Astrocyte (in vitro differentiated cells and primary cell): Measurements from ENCODE around the gene KATNB1.

ENCODE experiments used
- EZH2 ChIP-seq: IDR thresholded peaks from 2 replicates; pipeline ENCODE4 v1.6.1; 2012; ENCODE audit warnings: mild to moderate bottlenecking, low read length, inconsistent platforms; ENCODE audit not compliant: insufficient read depth
- TF ChIP-seq, protein P1 (sequence below): IDR thresholded peaks from 2 replicates; pipeline ENCODE4 v1.5.1; 2011; ENCODE audit warnings: low read depth, mild to moderate bottlenecking, inconsistent platforms, low read length, moderate library complexity; ENCODE audit not compliant: insufficient read depth

DNA sequence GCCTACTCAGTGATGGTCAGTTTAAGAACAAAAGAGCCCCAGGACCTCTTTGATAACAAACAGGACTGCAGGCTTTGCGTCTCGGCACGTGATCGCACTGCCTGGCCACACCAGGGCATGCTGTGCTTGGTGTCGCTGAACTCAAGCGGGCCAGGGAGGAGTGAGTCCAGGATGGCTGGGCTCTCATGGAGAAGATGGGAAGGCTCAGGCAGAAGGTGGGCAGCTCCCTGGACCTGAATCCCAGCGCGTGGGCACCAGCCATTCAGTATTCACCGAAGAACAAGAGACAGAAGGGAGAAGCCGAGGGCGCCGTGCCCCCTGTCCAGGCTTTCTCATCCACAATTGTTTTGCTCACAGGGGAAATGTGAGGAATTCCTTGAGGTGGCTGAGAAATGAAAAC lies 11.9 kb downstream of the KATNB1 start:
- TF ChIP-seq, protein P1, sequence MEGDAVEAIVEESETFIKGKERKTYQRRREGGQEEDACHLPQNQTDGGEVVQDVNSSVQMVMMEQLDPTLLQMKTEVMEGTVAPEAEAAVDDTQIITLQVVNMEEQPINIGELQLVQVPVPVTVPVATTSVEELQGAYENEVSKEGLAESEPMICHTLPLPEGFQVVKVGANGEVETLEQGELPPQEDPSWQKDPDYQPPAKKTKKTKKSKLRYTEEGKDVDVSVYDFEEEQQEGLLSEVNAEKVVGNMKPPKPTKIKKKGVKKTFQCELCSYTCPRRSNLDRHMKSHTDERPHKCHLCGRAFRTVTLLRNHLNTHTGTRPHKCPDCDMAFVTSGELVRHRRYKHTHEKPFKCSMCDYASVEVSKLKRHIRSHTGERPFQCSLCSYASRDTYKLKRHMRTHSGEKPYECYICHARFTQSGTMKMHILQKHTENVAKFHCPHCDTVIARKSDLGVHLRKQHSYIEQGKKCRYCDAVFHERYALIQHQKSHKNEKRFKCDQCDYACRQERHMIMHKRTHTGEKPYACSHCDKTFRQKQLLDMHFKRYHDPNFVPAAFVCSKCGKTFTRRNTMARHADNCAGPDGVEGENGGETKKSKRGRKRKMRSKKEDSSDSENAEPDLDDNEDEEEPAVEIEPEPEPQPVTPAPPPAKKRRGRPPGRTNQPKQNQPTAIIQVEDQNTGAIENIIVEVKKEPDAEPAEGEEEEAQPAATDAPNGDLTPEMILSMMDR, result no peak
- TF ChIP-seq EZH2, result no peak
